ENCODE results near the gene MRGPRX3.

The MRGPRX3 gene

GRCh38 chr11:18171377-18172000 lies 39.1 kb downstream of the MRGPRX3 start:
- DNase-seq: no peak

- no peak for DNase-seq
These were observed 40.3 kb downstream of the MRGPRX3 start, which contains the start of gene MRGPRX4 for GRCh38 chr11:18172666-18173065. TSS of gene MRGPRX4 (plus strand) at chr11:18172837. CDS start at chr11:18173257, 420 bp downstream.

GRCh38 chr11:18173225-18173866 lies 41.0 kb downstream of the MRGPRX3 start:
- DNase-seq: no peak

All from amniotic stem cell (primary cell).